ENCODE data around the gene B3GALT5.

The B3GALT5 gene

GRCh38 chr21:39673163-39673562 is 60.4 kb downstream of the B3GALT5 start:
- TF ChIP-seq ZFX (IDR thresholded peaks at IDR 0.05; ENCODE audit: borderline replicate concordance): no peak
- TF ChIP-seq CTCF (IDR thresholded peaks at IDR 0.05): no peak
- H3K27ac ChIP-seq: no peak overlapping the region

GRCh38 chr21:39673736-39674135 is 61.0 kb downstream of the B3GALT5 start:
- TF ChIP-seq ZFX (IDR thresholded peaks at IDR 0.05; ENCODE audit: borderline replicate concordance) (no peak), CTCF (IDR thresholded peaks at IDR 0.05) (no peak)
- H3K27ac ChIP-seq: no peak overlapping the region

GRCh38 chr21:39674801-39675200 is 62.1 kb downstream of the B3GALT5 start:
- no peak overlapping the region for H3K27ac ChIP-seq

GRCh38 chr21:39675590-39675989 is 62.9 kb downstream of the B3GALT5 start:
- TF ChIP-seq ZFX (IDR thresholded peaks at IDR 0.05; ENCODE audit: borderline replicate concordance) (no peak), CTCF (IDR thresholded peaks at IDR 0.05) (no peak)
- 0 out of 2 replicates have a peak overlapping the region, but pooled peaks have one; percentile 18 for H3K27ac ChIP-seq

More at GRCh38 chr21:39674801-39675200, 62.1 kb downstream of the B3GALT5 start:
- TF ChIP-seq CTCF (IDR thresholded peaks at IDR 0.05) (no peak), ZFX (IDR thresholded peaks at IDR 0.05; ENCODE audit: borderline replicate concordance) (no peak)

GRCh38 chr21:39675993-39676661 is 63.4 kb downstream of the B3GALT5 start:
- H3K27ac ChIP-seq: peak overlapping the region; percentile 18; the same call in 1 of the 2 replicates
- no peak for TF ChIP-seq CTCF (IDR thresholded peaks at IDR 0.05)
- no peak for TF ChIP-seq ZFX (IDR thresholded peaks at IDR 0.05; ENCODE audit: borderline replicate concordance)

GRCh38 chr21:39680216-39680615 is 67.5 kb downstream of the B3GALT5 start:
- TF ChIP-seq ZFX (IDR thresholded peaks at IDR 0.05; ENCODE audit: borderline replicate concordance): no peak
- no peak for TF ChIP-seq CTCF (IDR thresholded peaks at IDR 0.05)
- H3K27ac ChIP-seq: no peak overlapping the region

- TF ChIP-seq ZFX (IDR thresholded peaks at IDR 0.05; ENCODE audit: borderline replicate concordance) (no peak), CTCF (IDR thresholded peaks at IDR 0.05) (no peak)
- H3K27ac ChIP-seq: no peak overlapping the region
These were observed 68.5 kb downstream of the B3GALT5 start for GRCh38 chr21:39681257-39681656.
